GM12891 (cell line): ENCODE data around the gene SAV1. TPM values are rescaled to one million over a fixed set of nuclear protein-coding genes. Genes with fewer than 3 reads are reported as not detected.
"Not testable (repeated sequence)": the region's sequence is repeated elsewhere in the genome, so short reads cannot be mapped to it uniquely, and the experiment has no call there.

Experiments
- DNase-seq: peaks from one replicate; pipeline ENCODE4 v3.0.0; 2011; ENCODE audit warnings: low spot score; ENCODE audit not compliant: insufficient read length
- FAIRE-seq: peaks from 2 replicates; lab custom pipeline; 2011; peaks lifted over from hg19 to GRCh38; lab: Jason Lieb, UNC
- PAX5 ChIP-seq: IDR thresholded peaks from 2 replicates; pipeline ENCODE4 v1.6.1; 2011; ENCODE audit warnings: low read length, moderate library complexity, mild to moderate bottlenecking; ENCODE audit not compliant: insufficient read depth, severe bottlenecking
- POLR2A ChIP-seq: IDR thresholded peaks from 2 replicates; pipeline ENCODE4 v1.6.1; 2011; ENCODE audit warnings: low read depth, low read length, control low read depth
- POLR2AphosphoS5 ChIP-seq: IDR thresholded peaks from 2 replicates; pipeline ENCODE4 v1.6.1; 2011; ENCODE audit warnings: low read depth, low read length, control low read depth
- POU2F2 ChIP-seq: IDR thresholded peaks from 2 replicates; pipeline ENCODE4 v1.6.1; 2011; ENCODE audit warnings: low read depth, mild to moderate bottlenecking, control low read depth, low read length, moderate library complexity
- SPI1 ChIP-seq: IDR thresholded peaks from 2 replicates; pipeline ENCODE4 v1.6.1; 2011; ENCODE audit warnings: low read depth, low read length, control low read depth
- TAF1 ChIP-seq: IDR thresholded peaks from 2 replicates; pipeline ENCODE4 v1.6.1; 2011; ENCODE audit warnings: low read depth, low read length, control low read depth
- polyA plus RNA-seq: library from polyadenylated mRNA; unstranded; fragments of >200 nt; gene quantifications from one replicate; pipeline ENCODE4 v1.2.1, GENCODE V29; 2012; ENCODE audit warnings: low read depth, missing spikeins, inconsistent platforms; ENCODE audit not compliant: missing spikeins

The SAV1 gene
- 13.0 TPM for polyA plus RNA-seq

- DNase-seq, result no peak
- TF ChIP-seq TAF1 (no peak), PAX5 (no peak), POLR2A (peak; percentile 98), SPI1 (no peak), POU2F2 (peak; percentile 95), POLR2AphosphoS5 (peak; percentile 99)
- no peak for FAIRE-seq
Observed at GRCh38 chr14:50667996-50668825, at the start of gene SAV1. SAV1 (minus strand) TSS chr14:50668306; CDS start chr14:50667967, 339 bp downstream.

DNA sequence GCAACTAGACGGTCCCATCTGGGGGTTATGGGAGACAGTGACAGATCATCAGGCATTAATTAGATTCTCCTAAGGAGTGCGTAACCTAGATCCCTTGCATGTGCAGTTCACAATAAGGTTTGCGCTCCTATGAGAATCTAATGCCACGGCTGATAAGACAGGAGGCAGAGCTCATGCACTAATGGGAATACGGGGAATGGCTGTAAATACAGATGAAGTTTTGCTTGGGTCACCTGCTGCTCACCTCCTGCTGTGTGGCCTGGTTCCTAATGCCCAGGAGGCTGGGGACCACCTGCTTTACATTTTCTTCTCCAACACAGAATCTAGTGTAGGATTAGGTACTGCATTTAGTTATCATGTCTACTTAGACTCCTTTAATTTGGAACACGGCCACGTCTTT is 49.7 kb upstream of the SAV1 start:
- FAIRE-seq (no peak), DNase-seq (no peak)
- TF ChIP-seq SPI1 (no peak), TAF1 (no peak), PAX5 (no peak), POLR2AphosphoS5 (0 out of 2 replicates have a peak, but pooled peaks have one; percentile 38), POU2F2 (no peak), POLR2A (peak; percentile 59; the same call in 1 of the 2 replicates)

DNA sequence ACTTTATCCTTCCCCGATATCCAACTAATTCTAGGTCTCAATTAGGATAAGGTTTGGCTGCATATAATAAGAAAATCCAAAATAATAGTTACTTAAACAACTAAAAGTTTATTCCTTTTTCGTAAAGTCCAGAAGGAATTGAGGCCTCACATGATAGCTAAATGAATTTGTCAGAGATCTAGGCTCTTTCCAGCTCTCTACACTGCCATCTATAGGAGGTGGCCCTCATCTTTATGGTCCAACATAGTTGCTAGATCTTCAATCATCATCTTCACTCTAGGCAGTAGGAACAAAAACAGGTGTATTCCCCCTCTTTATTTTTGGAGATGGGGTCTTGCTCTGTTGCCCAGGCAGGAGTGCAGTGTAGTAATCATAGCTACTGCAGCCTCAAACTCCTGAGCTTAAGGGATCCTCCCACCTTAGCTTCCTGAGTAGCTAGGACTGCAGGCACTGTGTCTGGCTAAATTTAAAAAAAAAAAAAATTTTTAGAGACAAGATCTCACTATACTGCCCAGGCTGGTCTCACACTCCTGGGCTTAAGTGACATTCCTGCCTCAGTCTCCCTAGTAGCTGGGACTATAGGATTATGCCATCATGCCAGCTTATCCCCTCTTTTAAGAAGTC is 46.5 kb upstream of the SAV1 start:
- FAIRE-seq, result peak; percentile 66
- DNase-seq, result no peak
- TF ChIP-seq PAX5 (no peak), POLR2A (no peak), POLR2AphosphoS5 (no peak), SPI1 (no peak), POU2F2 (no peak), TAF1 (no peak)

- FAIRE-seq (no peak), DNase-seq (no peak)
- TF ChIP-seq POU2F2 (no peak), POLR2AphosphoS5 (no peak), POLR2A (no peak), SPI1 (no peak), TAF1 (no peak), PAX5 (no peak)
Observed at GRCh38 chr14:50711043-50711442, 42.9 kb upstream of the SAV1 start.

DNA sequence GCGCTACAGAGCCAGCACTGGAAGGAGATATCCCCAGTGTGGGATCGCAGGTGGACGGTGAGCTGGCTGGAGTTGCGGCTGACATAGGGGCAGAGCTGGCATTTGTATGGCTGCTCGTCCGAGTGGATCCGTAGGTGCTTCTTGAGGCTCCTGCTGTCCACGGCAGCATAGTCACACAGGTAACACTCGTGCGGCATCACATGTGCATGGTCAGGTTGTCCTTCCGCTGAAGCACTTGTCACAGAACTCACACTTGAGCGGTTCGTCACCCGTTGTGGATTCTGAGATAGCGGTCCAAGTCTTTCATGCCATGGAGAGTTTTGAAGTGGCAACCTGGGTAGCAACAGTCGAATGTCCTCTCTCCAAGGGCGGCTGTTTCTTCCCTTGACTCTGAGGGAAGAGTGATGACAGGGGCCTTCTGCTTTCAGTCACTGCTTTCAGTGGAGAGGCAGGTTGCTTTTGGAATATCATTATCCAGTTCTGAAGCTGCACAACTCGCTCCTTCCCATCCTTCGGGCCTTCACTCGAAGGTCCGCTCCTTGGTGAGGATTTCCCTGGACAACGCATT is 37.0 kb upstream of the SAV1 start:
- FAIRE-seq (no peak), DNase-seq (no peak)
- TF ChIP-seq POU2F2, result no peak

- FAIRE-seq, result no peak
- no peak for TF ChIP-seq TAF1
- TF ChIP-seq POLR2AphosphoS5, result no peak
- no peak for TF ChIP-seq POU2F2
- no peak for TF ChIP-seq PAX5
- no peak for TF ChIP-seq SPI1
- no peak for TF ChIP-seq POLR2A
- DNase-seq, result no peak
Observed at GRCh38 chr14:50704454-50705010, 36.4 kb upstream of the SAV1 start.

- TF ChIP-seq TAF1 (no peak), POU2F2 (no peak), SPI1 (no peak), PAX5 (no peak), POLR2AphosphoS5 (no peak), POLR2A (no peak)
- FAIRE-seq (no peak), DNase-seq (no peak)
Observed at GRCh38 chr14:50697659-50698290, 29.7 kb upstream of the SAV1 start.

- not testable (repeated sequence) for FAIRE-seq, DNase-seq
Observed at GRCh38 chr14:50694260-50694659, 26.2 kb upstream of the SAV1 start.

GRCh38 chr14:50688875-50689274 is 20.8 kb upstream of the SAV1 start:
- FAIRE-seq, result peak; percentile 43
- no peak for DNase-seq
- TF ChIP-seq TAF1, result no peak
- TF ChIP-seq POLR2A, result no peak
- TF ChIP-seq POLR2AphosphoS5, result no peak
- TF ChIP-seq POU2F2, result no peak
- no peak for TF ChIP-seq PAX5
- TF ChIP-seq SPI1, result no peak
